OCI-LY3 (cell line): ENCODE data around the gene METTL1.

Experiments used
- EZH2phosphoT487 ChIP-seq: fragments of 200-600 bp; shearing (Covaris generic); IDR thresholded peaks from 2 replicates; pipeline ENCODE4 v1.6.1; 2018; ENCODE audit warnings: antibody characterized with exemption, mixed run types, low read depth
- TF ChIP-seq, protein P1 (sequence below): fragments of 200-600, 300-600 bp; sonication (generic); IDR thresholded peaks from 2 replicates; pipeline ENCODE4 v1.5.1; 2014; ENCODE audit warnings: antibody characterized with exemption, low read length, low read depth

DNA sequence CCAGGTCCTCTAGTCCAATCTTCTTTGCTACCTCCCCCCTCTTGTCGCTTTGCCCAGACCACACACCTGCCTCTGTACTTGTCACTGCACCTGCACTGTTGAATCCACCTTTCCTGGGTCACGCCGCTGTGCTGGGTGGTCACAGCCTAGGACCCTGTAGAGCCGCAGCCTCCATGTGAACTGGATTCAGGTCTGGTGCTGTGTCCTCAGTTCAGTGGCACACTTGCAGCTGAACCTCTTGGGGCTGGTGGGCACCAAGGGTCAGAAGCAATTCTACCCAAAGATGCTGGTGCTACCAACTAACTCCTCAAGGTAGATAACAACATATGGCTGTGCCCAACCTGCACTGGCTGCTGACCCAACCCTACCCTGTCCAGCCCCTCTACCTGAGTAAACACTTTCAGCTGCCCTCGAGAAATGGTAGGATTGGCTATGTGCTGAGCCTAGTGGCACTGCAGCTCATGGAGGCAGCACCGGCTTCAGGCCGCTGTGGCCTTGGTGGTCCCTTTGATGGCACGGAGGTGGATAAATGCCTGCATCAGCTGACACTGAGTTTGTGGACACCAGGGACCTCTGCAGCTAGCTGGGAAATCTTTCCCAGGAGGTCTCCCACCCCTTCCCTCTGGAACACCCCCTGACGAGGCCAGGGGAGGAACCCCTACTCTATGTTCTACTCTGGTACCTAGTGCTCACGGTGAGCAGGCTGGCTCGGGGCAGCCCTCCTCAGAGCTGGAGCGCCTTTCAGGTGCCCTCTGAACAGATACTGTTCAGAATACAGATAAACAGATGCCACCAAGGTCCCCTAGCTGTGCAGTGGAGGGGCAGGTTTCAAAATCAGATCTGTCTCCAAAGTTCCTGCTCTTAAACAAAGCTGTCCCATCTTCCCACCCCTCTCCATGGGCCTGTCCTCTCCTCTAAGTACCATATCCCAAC lies 47.6 kb downstream of the METTL1 start:
- TF ChIP-seq, protein P1, sequence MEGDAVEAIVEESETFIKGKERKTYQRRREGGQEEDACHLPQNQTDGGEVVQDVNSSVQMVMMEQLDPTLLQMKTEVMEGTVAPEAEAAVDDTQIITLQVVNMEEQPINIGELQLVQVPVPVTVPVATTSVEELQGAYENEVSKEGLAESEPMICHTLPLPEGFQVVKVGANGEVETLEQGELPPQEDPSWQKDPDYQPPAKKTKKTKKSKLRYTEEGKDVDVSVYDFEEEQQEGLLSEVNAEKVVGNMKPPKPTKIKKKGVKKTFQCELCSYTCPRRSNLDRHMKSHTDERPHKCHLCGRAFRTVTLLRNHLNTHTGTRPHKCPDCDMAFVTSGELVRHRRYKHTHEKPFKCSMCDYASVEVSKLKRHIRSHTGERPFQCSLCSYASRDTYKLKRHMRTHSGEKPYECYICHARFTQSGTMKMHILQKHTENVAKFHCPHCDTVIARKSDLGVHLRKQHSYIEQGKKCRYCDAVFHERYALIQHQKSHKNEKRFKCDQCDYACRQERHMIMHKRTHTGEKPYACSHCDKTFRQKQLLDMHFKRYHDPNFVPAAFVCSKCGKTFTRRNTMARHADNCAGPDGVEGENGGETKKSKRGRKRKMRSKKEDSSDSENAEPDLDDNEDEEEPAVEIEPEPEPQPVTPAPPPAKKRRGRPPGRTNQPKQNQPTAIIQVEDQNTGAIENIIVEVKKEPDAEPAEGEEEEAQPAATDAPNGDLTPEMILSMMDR = no peak
- no peak for TF ChIP-seq EZH2phosphoT487
